Daoy (cell line): ENCODE data around the gene UQCR10. TPM values are rescaled to one million over a fixed set of nuclear protein-coding genes. Genes with fewer than 3 reads are reported as not detected.
"Not testable (repeated sequence)": the region's sequence is repeated elsewhere in the genome, so short reads cannot be mapped to it uniquely, and the experiment has no call there.

Source experiments
- DNase-seq: peaks from one replicate; pipeline ENCODE4 v3.0.0-alpha.2; 2015; ENCODE audit warnings: low read depth
- total RNA-seq: library from RNA; depleted of rRNA; stranded (reverse); fragments of >200 nt; shearing (Covaris generic); gene quantifications from 2 replicates; pipeline ENCODE4 v1.2.3, GENCODE V29; 2014

Gene UQCR10
- total RNA-seq, 1 experiment from 2014 or later, result 45.4 TPM

GRCh38 chr22:29737251-29738117, 29.7 kb upstream of the UQCR10 start:
- no peak for DNase-seq

- no peak for DNase-seq
These were observed 28.9 kb upstream of the UQCR10 start for GRCh38 chr22:29738118-29738815.

DNA sequence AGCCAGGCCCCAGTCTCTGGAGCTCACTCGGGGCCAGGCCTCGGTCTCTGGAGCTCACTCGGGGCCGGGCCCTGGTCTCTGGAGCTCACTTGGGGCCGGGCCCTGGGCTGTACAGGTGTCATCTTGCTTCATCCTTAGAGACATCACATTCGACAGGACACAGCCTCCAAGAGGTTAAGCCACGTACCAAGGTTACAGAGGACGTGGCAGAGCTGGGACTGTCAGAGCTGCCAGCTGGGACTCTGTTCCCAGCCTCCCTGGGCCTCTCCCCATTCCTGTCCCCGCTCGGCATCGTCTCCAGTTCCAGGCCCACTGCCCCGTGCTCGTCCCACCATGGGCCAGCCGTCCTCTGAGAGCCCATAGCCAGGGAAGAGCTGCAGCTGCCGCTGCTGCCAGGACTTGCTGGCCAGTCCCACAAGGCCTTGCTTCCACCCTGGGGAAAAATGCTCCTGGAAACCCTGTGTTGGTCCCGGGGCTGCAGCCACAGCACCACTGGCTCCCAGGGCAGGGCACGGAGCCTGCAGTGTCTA, 27.8 kb upstream of the UQCR10 start:
- DNase-seq, result no peak

- DNase-seq, result no peak
These were observed 27.0 kb upstream of the UQCR10 start for GRCh38 chr22:29740216-29740615.

DNA sequence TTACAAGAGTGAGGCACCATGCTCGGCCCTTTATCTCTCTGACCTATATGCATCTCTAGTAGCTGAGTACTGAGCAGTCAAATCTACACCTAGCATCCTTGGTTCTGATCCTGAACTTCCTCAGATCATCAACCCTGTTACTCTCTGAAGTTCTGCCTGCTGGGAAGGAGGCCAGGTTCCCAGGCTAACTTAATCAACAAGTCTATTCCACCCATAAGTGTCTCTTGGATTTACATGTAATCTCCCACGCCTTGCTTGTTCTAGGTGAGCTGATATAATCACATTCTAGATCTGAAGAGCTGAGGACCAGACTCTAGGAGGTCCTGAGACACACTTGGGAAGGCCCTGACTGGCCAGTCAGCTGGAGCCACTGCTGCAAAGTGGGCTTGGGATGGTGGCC, 25.2 kb upstream of the UQCR10 start:
- DNase-seq, result no peak

DNA sequence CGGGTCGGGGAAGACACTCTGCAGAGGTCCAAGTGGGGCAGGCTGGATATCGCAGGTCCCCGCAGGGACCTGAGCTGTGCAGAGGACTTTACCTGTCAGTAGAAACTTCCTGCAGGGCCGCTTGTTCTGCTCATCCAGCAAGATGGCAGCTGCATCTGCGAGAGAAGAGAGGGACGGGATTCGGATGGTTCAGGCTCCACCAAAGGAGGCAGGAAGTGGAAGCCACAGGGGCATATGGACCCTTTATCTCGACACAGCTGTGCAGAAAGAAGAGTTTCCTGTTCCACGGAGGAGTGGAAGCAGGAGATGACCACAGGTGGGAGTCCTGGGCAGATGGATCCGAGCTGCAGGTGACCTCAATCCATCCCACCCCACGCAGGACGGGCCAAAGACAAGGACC, 24.8 kb upstream of the UQCR10 start:
- DNase-seq, result no peak

- no peak for DNase-seq
These were observed 22.3 kb upstream of the UQCR10 start for GRCh38 chr22:29744902-29745301.

- DNase-seq, result no peak
These were observed 19.3 kb upstream of the UQCR10 start for GRCh38 chr22:29747832-29748231.

- no peak for DNase-seq
These were observed 18.8 kb upstream of the UQCR10 start for GRCh38 chr22:29748248-29748893.

- no peak for DNase-seq
These were observed 17.1 kb upstream of the UQCR10 start for GRCh38 chr22:29750029-29750428.

DNA sequence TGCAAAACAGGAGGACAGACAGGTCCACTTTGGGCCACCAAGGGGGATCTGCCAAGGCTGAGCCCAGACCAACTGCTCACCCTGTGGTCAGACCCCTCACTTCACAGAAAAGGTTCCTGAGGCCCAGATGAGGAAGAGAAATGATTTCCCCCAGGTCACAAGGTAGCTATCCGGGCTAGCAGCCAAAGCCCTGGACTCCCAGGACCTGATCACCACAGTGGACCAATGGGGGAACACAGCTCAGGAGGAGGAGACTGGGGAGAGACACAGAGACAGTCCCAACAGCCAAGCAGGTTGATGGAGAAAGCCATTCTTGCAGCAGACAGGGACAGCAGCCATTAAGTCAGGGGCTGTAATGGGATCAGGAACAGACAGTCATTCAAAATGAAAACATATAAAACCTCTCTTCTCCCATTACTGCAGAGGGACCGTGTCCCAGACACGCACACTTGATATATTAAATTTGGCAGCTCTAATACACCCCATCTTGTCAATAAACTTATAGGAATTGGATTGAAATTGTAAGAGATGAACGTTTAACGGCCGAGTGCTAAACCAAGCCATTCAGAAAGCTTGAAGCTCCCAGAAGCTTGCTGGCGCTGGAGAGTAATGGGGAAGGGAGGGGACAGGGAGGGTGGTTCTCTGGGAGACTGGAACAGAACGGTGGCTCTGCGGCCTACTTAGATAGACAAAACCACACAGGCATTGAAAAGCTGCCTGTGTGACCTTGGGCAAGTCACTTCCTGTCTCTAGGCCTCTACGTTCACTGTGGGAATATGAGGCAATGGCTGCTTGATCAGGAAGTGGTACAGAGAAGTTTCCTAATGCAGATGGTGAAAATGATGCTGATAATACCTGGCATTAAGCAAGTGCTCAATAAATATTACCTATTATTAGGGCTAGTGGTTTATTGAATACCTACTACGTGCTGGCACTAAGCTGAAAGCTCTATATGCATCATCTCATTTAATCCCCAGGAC, 16.3 kb upstream of the UQCR10 start:
- DNase-seq, result no peak

- no peak for DNase-seq
These were observed 15.5 kb upstream of the UQCR10 start for GRCh38 chr22:29751669-29752068.

DNA sequence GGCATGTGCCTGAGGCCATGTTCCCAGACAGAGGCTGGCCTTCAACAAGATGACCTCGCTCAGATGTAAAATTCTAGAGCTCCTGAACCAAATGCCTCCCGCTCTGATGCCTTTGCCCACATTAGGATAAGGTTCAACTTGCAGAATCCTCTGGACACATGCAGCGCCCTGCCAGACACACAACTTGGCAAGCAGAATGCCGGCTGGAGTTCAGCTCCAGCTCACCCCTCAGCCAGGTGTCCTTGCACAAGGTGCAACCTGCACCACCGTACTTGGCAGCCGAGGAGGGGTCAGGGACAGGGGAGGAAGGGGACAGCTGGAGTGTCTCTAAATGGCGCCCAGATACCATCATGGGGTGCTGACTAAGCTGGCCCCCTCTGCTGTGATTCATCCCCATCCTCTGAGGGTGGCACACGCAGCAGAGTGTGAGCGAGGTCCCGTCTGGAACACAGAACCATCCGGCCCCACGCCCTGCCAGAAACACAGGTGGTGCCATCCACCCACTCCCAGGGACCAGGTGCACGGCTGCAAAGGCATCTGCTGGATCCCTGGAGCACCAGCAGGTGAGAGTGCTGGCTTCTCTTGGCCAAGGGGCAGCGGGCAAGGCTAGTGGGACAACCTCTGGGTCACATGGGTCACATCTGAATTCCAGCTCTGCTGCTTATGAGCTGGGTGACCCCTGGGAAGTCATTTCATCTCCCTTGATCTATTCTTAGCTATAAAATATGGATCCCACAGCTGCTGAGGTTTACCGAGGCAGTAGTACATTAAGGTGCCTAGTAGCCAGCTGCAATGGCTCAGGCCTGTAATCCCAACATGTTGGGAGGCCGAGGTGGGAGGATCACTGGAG, 13.1 kb upstream of the UQCR10 start:
- DNase-seq, result no peak

GRCh38 chr22:29754658-29755395, 12.3 kb upstream of the UQCR10 start:
- not testable (repeated sequence) for DNase-seq

DNA sequence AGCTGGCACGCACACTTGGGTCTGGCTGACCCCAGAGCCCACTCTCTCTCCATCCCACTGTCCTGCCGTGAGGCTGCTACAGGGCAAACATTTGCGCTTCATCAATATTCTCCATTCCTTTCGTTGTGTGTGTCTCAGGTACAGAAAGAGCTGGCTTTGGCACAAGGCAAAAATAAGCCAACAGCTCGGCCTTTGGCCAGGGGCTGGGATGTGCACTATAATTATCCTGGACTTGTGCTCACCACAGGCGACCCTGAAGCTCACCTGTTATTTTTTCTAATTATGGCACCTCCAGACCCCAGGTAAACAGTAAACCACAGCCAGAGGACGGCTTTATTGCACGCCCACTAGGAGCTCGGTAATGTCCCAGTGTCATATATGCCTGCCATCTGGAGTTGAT, 11.3 kb upstream of the UQCR10 start:
- DNase-seq, result no peak

- DNase-seq, result no peak
These were observed 10.8 kb upstream of the UQCR10 start for GRCh38 chr22:29756341-29756740.

GRCh38 chr22:29757096-29757495, 10.1 kb upstream of the UQCR10 start:
- no peak for DNase-seq

DNA sequence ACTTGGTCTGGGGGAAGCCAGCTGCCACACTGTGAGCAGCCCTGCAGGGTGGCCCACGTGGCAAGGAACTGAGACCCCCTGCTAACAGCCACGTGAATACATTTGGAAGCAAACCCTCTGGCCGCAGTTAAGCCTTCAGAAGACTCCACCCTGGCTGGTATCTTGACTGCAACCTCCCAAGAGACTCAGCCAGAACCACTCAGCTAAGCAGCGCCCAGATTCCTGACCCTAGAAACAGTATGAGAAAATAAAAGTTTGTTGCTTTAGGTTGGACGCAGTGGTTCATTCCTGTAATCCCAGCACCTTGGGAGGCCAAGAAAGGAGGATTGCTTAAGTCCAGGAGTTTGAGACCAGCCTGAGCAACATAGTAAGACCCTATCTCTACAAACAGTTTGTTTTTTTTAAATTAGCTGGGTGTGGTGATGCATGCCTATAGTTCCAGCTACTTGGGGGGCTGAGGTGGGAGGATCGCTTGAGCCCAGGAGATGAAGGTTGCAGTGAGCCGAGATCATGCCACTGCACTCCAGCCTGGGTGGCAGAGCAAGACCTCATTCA, 9.0 kb upstream of the UQCR10 start:
- no peak for DNase-seq

DNA sequence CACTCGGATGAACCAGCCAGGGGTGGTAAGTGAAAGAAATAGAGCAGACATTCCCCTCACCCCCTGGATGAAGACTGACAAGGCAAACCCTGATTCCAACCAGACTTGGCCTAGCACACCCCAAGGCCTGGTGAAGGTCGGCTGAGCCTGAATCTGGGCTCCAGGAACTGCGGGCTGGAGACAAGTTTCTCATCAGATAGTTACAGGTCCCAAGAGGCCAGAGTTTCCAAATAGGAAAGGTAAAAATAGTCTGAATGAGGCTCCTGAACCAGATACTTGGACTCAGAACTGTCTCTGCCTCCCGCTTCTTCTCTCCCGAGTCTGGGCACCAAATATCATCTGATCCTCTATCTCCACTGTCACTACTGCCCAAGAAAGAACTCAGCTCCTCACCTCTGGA, 8.2 kb upstream of the UQCR10 start:
- DNase-seq, result no peak
